Measurements from ENCODE around the gene TNFRSF12A.

- TF ChIP-seq, protein P1, sequence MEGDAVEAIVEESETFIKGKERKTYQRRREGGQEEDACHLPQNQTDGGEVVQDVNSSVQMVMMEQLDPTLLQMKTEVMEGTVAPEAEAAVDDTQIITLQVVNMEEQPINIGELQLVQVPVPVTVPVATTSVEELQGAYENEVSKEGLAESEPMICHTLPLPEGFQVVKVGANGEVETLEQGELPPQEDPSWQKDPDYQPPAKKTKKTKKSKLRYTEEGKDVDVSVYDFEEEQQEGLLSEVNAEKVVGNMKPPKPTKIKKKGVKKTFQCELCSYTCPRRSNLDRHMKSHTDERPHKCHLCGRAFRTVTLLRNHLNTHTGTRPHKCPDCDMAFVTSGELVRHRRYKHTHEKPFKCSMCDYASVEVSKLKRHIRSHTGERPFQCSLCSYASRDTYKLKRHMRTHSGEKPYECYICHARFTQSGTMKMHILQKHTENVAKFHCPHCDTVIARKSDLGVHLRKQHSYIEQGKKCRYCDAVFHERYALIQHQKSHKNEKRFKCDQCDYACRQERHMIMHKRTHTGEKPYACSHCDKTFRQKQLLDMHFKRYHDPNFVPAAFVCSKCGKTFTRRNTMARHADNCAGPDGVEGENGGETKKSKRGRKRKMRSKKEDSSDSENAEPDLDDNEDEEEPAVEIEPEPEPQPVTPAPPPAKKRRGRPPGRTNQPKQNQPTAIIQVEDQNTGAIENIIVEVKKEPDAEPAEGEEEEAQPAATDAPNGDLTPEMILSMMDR (IDR thresholded peaks at IDR 0.05 in 2 of 3, conservative IDR thresholded peaks at IDR 0.05 in 1 of 3; ENCODE audit: control insufficient read depth in 2 of 3, extremely low read depth in 1 of 3, insufficient read depth in 1 of 3, low read depth in 3 of 3, low read length in 3 of 3) = no peak
- no peak for TF ChIP-seq GATAD2B (conservative IDR thresholded peaks at IDR 0.05; ENCODE audit: low read depth)
- no peak for TF ChIP-seq SMAD1 (IDR thresholded peaks at IDR 0.05; ENCODE audit: low read depth, partially characterized antibody)
- TF ChIP-seq ZNF384 (IDR thresholded peaks at IDR 0.05; ENCODE audit: borderline replicate concordance, low read depth, low read length) = no peak
- no peak for TF ChIP-seq HDAC2 (IDR thresholded peaks at IDR 0.05)
- TF ChIP-seq FOS (IDR thresholded peaks at IDR 0.05; ENCODE audit: borderline replicate concordance, extremely low read depth, insufficient read length) = no peak
- TF ChIP-seq TARDBP (IDR thresholded peaks at IDR 0.05; ENCODE audit: borderline replicate concordance) = no peak
- TF ChIP-seq MEF2A (IDR thresholded peaks at IDR 0.05; ENCODE audit: insufficient read depth, low read depth, low read length) = no peak
These were observed 25.8 kb downstream of the TNFRSF12A start, which contains the start of gene MMP25 for GRCh38 chr16:3045758-3046640.
